GM06990 (cell line): ENCODE results near the gene GRAMD2B.

Source experiments
- DNase-seq: peaks from one replicate; pipeline ENCODE4 v3.0.0-alpha.2; 2011; ENCODE audit not compliant: insufficient read length; ENCODE audit errors: extremely low read depth
- H3K27me3 ChIP-seq: replicated peaks from 2 replicates; pipeline ENCODE4 v1.6.0; 2011; ENCODE audit warnings: low read length; ENCODE audit not compliant: control insufficient read depth, insufficient read depth
- H3K36me3 ChIP-seq: 2 replicates; pipeline ENCODE4 v1.5.1; 2011; ENCODE audit warnings: low read length; ENCODE audit not compliant: control insufficient read depth, insufficient read depth
- H3K4me3 ChIP-seq: replicated peaks from 2 replicates; pipeline ENCODE4 v1.5.1; 2011; ENCODE audit warnings: low read depth, mild to moderate bottlenecking, control low read depth, low read length
- TF ChIP-seq, protein P1 (sequence below): IDR thresholded peaks from 2 replicates; pipeline ENCODE4 v1.5.1; 2011; ENCODE audit warnings: low read length, control low read depth, mild to moderate bottlenecking, inconsistent platforms; ENCODE audit not compliant: insufficient read depth, poor library complexity, severe bottlenecking

The GRAMD2B gene

DNA sequence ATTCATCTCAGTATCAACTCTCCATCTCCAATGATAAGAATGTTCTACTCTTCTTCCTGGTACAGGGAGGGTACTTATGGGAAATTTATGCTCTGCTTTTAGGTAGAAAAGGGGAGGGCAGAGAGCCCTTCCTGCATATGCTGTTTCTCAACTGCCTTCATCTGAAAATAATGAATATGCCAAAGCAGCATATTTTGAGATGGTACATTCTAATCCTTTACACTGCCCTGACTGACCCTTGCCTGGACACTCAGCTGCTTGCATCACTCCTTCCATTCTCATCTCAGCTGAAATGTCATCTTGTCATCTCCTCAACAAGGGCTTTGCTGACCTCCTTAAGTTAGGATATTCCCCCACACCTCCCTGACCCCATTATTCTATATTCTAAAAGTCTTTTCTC is 103.3 kb downstream of the GRAMD2B start:
- Histone ChIP-seq H3K27me3 (no peaks in the 10 kb centered on the region), H3K36me3 (no peaks in the 10 kb centered on the region), H3K4me3 (no peak overlapping the region)
- DNase-seq: no peak
- TF ChIP-seq, protein P1, sequence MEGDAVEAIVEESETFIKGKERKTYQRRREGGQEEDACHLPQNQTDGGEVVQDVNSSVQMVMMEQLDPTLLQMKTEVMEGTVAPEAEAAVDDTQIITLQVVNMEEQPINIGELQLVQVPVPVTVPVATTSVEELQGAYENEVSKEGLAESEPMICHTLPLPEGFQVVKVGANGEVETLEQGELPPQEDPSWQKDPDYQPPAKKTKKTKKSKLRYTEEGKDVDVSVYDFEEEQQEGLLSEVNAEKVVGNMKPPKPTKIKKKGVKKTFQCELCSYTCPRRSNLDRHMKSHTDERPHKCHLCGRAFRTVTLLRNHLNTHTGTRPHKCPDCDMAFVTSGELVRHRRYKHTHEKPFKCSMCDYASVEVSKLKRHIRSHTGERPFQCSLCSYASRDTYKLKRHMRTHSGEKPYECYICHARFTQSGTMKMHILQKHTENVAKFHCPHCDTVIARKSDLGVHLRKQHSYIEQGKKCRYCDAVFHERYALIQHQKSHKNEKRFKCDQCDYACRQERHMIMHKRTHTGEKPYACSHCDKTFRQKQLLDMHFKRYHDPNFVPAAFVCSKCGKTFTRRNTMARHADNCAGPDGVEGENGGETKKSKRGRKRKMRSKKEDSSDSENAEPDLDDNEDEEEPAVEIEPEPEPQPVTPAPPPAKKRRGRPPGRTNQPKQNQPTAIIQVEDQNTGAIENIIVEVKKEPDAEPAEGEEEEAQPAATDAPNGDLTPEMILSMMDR: no peak

DNA sequence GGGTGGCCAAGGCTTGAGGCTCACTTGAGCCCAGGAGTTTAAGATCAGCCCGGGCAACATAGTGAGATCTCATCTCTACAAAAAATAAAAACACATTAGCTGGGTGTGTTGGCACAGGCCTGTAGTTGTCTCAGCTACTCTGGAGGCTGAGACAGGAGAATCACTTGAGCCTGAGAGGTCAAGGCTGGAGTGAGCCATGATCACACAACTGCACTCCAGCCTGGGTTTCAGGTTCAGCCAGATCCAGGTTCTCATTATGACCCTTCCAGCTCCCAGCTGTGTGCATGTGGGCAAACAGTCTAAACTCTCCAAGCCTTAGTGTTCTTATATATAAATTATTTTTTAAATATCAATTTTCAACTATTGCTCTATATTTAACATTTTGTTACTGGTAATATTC is 103.9 kb downstream of the GRAMD2B start:
- H3K36me3 ChIP-seq: no peaks in the 10 kb centered on the region

GRCh38 chr5:126527892-126528291 is 104.7 kb downstream of the GRAMD2B start:
- no peaks in the 10 kb centered on the region for H3K36me3 ChIP-seq
- TF ChIP-seq, protein P1: no peak
- no peaks in the 10 kb centered on the region for H3K27me3 ChIP-seq
- H3K4me3 ChIP-seq: no peak overlapping the region
- DNase-seq: no peak

More for the DNA sequence above, 103.9 kb downstream of the GRAMD2B start:
- no peak for DNase-seq
- Histone ChIP-seq H3K4me3 (no peak overlapping the region), H3K27me3 (no peaks in the 10 kb centered on the region)
- TF ChIP-seq, protein P1: no peak

DNA sequence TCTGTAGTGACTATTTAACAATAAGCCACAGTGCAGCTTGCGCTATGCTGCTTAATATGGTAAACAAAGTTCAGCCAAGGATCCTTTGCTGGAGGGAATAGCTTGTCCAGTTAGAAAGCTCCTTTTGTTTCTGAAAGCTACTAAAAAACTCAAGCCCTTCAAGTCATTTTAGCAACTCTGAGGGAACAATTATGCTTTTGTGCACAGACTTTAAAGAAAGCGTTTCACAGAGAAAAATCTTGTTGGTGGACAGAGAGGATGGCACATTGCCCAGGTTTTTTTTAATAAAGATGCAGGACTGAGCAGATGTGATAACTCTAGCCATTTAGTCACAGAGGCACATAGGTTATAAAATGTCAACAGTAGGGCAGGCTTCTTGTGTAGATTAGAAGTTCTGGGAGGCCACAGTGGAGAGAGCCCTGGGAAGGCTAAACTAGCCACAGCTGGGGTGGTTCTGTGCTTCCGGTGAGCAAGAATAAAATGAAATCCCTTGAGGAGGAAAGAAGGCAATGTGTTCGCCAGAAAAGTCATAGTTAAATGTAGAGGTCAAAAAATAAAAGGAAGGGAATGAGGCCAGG is 108.4 kb downstream of the GRAMD2B start:
- no peak for DNase-seq
- Histone ChIP-seq H3K36me3 (no peaks in the 10 kb centered on the region), H3K4me3 (no peak overlapping the region), H3K27me3 (no peaks in the 10 kb centered on the region)
- TF ChIP-seq, protein P1: no peak

- TF ChIP-seq, protein P1: no peak
- Histone ChIP-seq H3K36me3 (no peaks in the 10 kb centered on the region), H3K4me3 (no peak overlapping the region), H3K27me3 (no peaks in the 10 kb centered on the region)
- no peak for DNase-seq
Observed at GRCh38 chr5:126534553-126534952, 111.3 kb downstream of the GRAMD2B start.

GRCh38 chr5:126535856-126536545 is 112.8 kb downstream of the GRAMD2B start:
- TF ChIP-seq, protein P1: no peak
- DNase-seq: no peak
- Histone ChIP-seq H3K27me3 (no peaks in the 10 kb centered on the region), H3K4me3 (no peak overlapping the region), H3K36me3 (no peaks in the 10 kb centered on the region)
